ENCODE results near the gene PRKCH. TPM values are rescaled to one million over a fixed set of nuclear protein-coding genes. Genes with fewer than 3 reads are reported as not detected.

PRKCH gene
- total and polyA plus RNA-seq, 7 experiments from 2014 or later = 191 to 359 (median 314) TPM

DNA sequence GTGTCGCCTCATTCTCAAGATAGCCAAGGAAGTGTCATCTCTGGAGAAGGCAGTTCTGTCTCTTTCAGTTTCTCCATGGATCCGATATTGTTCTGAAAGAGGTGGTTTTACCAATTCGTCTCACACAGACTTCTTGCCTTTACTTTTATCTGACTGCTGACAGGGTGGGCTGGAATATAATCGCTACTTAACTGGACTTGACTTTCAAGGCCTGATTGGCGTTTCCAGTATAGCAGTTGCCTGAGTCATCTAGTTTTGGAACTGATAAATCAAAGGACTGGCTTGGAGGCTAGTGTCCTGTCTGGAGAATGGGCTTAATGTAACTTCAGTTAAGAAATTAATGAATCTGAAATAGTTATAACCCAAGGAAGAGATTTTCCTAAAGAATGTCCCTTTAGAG, 21.6 kb downstream of the PRKCH start:
- Mint-ChIP-seq H3K4me3 (peak overlapping the region; percentile 76 to 97 (median 82)), H3K36me3 (peaks cover 0 to 46% (median 13%) of the 10 kb centered on the region in 5 donors), H3K4me1 (peaks cover 14 to 94% (median 82%) of the 10 kb centered on the region in 7 donors), H3K27ac (peak overlapping the region in 8 of 9 donors; percentile 92 to 100 (median 98)), H3K27me3 (no peaks in the 10 kb centered on the region), H3K9me3 (peaks cover 0 to 2% (median 0%) of the 10 kb centered on the region in 11 donors)
- peaks cover 92 to 93% of the 10 kb centered on the region in 2 donors for H3K4me1 ChIP-seq (ENCODE audit: control insufficient read depth in 2 of 2, insufficient read depth in 2 of 2, low read length in 2 of 2)
- no peaks in the 10 kb centered on the region for H3K36me3 ChIP-seq (ENCODE audit: control insufficient read depth in 2 of 3, insufficient read depth in 3 of 3, low read length in 3 of 3)
- ChIA-PET POLR2A (interaction anchor here (0.5 to 10.5 kb wide), 13 partner anchors 8 to 590 kb away, joined by 3 to 142 read pairs (median 4); partner anchors contain the start of gene PRKCH), CTCF (interaction anchor here (0.7 to 1.2 kb wide), 4 partner anchors 9 to 60 kb away, joined by 3 to 5 read pairs (median 4); no protein-coding TSS in a partner anchor)
- DNase-seq = no peak
- no peak for ATAC-seq
- H3K4me3 ChIP-seq (ENCODE audit: low read length) = peak overlapping the region; percentile 28
- H3K27me3 ChIP-seq (ENCODE audit: control insufficient read depth in 2 of 2, insufficient read depth in 2 of 2, low read length in 2 of 2) = no peaks in the 10 kb centered on the region
- H3K9me3 ChIP-seq (ENCODE audit: control insufficient read depth in 2 of 3, low read length in 3 of 3) = no peaks in the 10 kb centered on the region
- intact Hi-C loops (cut with micrococcal nuclease) = loop anchor here (1.0 to 5.0 kb wide), 17 partner anchors 7 to 354 kb away; partner anchors contain the start of gene HIF1A (in 1 of the 2)
- H3K27ac ChIP-seq (ENCODE audit: low read depth, low read length) = peak overlapping the region; percentile 76

DNA sequence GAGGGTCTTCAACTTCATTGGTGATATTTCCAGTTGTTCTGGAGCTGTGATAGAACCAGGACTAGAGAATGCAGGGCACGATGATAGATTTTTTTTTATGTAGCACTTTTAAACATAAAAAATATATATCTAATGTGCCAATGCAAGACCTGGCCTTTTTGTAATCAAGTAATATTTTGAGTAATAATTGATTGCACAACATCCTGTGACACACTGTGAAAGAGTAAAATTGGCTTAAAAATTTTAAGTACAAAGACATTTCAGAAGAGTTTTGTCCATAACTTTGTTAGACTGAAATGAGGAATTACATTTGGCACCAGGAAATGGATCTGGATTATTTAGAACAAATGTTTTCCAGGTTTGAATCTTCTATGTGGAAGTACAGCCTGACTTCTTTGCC, 22.1 kb downstream of the PRKCH start:
- Histone ChIP-seq H3K27me3 (ENCODE audit: control insufficient read depth in 2 of 2, insufficient read depth in 2 of 2, low read length in 2 of 2) (no peaks in the 10 kb centered on the region), H3K9me3 (ENCODE audit: control insufficient read depth in 2 of 3, low read length in 3 of 3) (no peaks in the 10 kb centered on the region), H3K27ac (ENCODE audit: low read depth, low read length) (peak overlapping the region; percentile 76), H3K4me1 (ENCODE audit: control insufficient read depth in 2 of 2, insufficient read depth in 2 of 2, low read length in 2 of 2) (peaks cover 92 to 93% of the 10 kb centered on the region in 2 donors), H3K36me3 (ENCODE audit: control insufficient read depth in 2 of 3, insufficient read depth in 3 of 3, low read length in 3 of 3) (no peaks in the 10 kb centered on the region), H3K4me3 (ENCODE audit: low read length) (peak overlapping the region; percentile 28)
- POLR2A ChIA-PET = interaction anchor here (0.7 to 10.5 kb wide), 10 partner anchors 10 to 590 kb away, joined by 3 to 142 read pairs (median 4); partner anchors contain the start of gene PRKCH
- CTCF ChIA-PET = interaction anchor here (0.7 to 1.2 kb wide), 5 partner anchors 11 to 59 kb away, joined by 3 to 4 read pairs (median 4); partner anchors contain the start of gene PRKCH
- no peak for ATAC-seq
- intact Hi-C loops (cut with micrococcal nuclease) = loop anchor here (2.0 to 5.0 kb wide), 4 partner anchors 13 to 354 kb away; partner anchors contain the start of gene HIF1A (in 1 of the 2)
- H3K9me3 Mint-ChIP-seq = peaks cover 0 to 2% (median 0%) of the 10 kb centered on the region in 11 donors
- H3K27ac Mint-ChIP-seq = peak overlapping the region in 8 of 9 donors; percentile 92 to 100 (median 98)
- no peak for DNase-seq
- peak overlapping the region; percentile 76 to 97 (median 83) for H3K4me3 Mint-ChIP-seq
- peaks cover 0 to 51% (median 13%) of the 10 kb centered on the region in 5 donors for H3K36me3 Mint-ChIP-seq
- H3K27me3 Mint-ChIP-seq = no peaks in the 10 kb centered on the region
- peaks cover 8 to 94% (median 82%) of the 10 kb centered on the region in 7 donors for H3K4me1 Mint-ChIP-seq

DNA sequence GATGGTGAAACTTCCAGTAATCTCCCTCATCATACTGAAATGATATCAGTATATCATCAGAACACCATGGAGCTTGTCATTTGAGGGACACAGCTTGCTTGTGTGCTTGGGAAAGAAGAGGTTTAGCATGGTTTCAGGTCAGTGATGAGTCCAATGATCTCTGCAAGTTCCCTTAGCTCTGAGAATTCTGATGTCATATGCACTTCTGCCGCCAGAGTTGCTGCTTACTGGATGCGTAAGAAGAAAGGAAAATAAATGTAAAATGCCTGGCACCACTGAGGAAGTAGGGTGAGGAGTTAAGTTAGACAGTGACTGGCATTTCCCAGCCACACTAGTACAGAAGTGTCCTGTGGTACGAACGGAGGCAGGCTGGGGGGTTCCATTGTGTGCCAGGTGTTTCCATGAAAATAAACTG, 22.6 kb downstream of the PRKCH start:
- ATAC-seq (peak; percentile 40), DNase-seq (peak in 4 of 9 donors; percentile 33 to 65 (median 58))
- peaks cover 0 to 54% (median 13%) of the 10 kb centered on the region in 5 donors for H3K36me3 Mint-ChIP-seq
- H3K27ac Mint-ChIP-seq = peak overlapping the region in 8 of 9 donors; percentile 92 to 100 (median 98)
- H3K4me3 Mint-ChIP-seq = peak overlapping the region; percentile 76 to 97 (median 82)
- ChIA-PET POLR2A (interaction anchor here (0.7 to 10.5 kb wide), 12 partner anchors 10 to 591 kb away, joined by 3 to 142 read pairs (median 4); partner anchors contain the start of gene PRKCH), CTCF (interaction anchor here (1.0 to 1.2 kb wide), 4 partner anchors 12 to 22 kb away, joined by 3 to 4 read pairs (median 4); partner anchors contain the start of gene PRKCH)
- peaks cover 3 to 94% (median 82%) of the 10 kb centered on the region in 7 donors for H3K4me1 Mint-ChIP-seq
- intact Hi-C loops (cut with micrococcal nuclease) = loop anchor here (1.0 to 5.0 kb wide), 6 partner anchors 8 to 353 kb away; partner anchors contain the start of gene HIF1A (in 1 of the 2)
- Histone ChIP-seq H3K4me1 (ENCODE audit: control insufficient read depth in 2 of 2, insufficient read depth in 2 of 2, low read length in 2 of 2) (peaks cover 92 to 93% of the 10 kb centered on the region in 2 donors), H3K9me3 (ENCODE audit: control insufficient read depth in 2 of 3, low read length in 3 of 3) (no peaks in the 10 kb centered on the region), H3K4me3 (ENCODE audit: low read length) (peak overlapping the region; percentile 28), H3K36me3 (ENCODE audit: control insufficient read depth in 2 of 3, insufficient read depth in 3 of 3, low read length in 3 of 3) (no peaks in the 10 kb centered on the region), H3K27ac (ENCODE audit: low read depth, low read length) (peak overlapping the region; percentile 76), H3K27me3 (ENCODE audit: control insufficient read depth in 2 of 2, insufficient read depth in 2 of 2, low read length in 2 of 2) (no peaks in the 10 kb centered on the region)
- H3K27me3 Mint-ChIP-seq = no peaks in the 10 kb centered on the region
- peaks cover 0 to 2% (median 0%) of the 10 kb centered on the region in 11 donors for H3K9me3 Mint-ChIP-seq

DNA sequence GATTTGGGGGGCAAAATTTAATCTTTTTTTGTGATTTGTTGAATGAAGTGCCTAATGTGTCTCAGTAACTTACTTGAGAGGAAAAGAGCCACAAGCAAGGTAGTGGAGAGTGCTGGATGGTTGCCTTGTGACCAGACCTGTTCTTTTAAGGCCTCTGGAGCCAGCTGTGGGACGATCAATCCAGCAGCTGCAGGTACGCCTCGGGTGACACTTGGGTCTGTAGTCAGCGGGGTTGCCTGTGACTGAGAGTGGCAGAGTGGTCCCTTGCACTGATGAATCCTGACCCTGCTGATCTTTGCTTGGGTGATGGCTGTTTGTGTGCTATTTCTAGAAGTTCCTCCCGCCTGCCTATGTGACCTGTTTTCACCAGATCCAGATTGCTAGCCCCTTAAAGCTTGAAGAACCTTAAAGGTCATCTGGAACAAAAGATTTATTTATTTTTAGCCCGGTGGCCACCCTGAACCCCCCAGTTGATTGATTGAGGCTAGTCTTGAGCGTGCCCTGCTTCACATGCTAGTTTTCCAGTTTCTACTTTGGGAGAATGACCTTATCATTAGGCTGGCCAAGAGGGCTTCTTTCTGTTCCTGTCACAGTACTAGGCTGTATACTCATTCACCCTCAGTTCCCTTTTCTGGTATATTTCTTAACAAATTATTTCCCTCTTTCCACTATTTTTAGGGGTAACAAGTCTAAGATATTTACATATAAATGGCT, 23.2 kb downstream of the PRKCH start:
- Mint-ChIP-seq H3K36me3 (peaks cover 0 to 57% (median 13%) of the 10 kb centered on the region in 5 donors), H3K4me3 (peak overlapping the region; percentile 76 to 97 (median 82)), H3K4me1 (peaks cover 0 to 97% (median 85%) of the 10 kb centered on the region in 7 donors), H3K27ac (peak overlapping the region in 8 of 9 donors; percentile 92 to 100 (median 98)), H3K9me3 (peaks cover 0 to 2% (median 0%) of the 10 kb centered on the region in 11 donors), H3K27me3 (no peaks in the 10 kb centered on the region)
- Histone ChIP-seq H3K4me1 (ENCODE audit: control insufficient read depth in 2 of 2, insufficient read depth in 2 of 2, low read length in 2 of 2) (peaks cover 94 to 96% of the 10 kb centered on the region in 2 donors), H3K9me3 (ENCODE audit: control insufficient read depth in 2 of 3, low read length in 3 of 3) (no peaks in the 10 kb centered on the region), H3K4me3 (ENCODE audit: low read length) (peak overlapping the region; percentile 28), H3K27ac (ENCODE audit: low read depth, low read length) (peak overlapping the region; percentile 76), H3K27me3 (ENCODE audit: control insufficient read depth in 2 of 2, insufficient read depth in 2 of 2, low read length in 2 of 2) (no peaks in the 10 kb centered on the region), H3K36me3 (ENCODE audit: control insufficient read depth in 2 of 3, insufficient read depth in 3 of 3, low read length in 3 of 3) (no peaks in the 10 kb centered on the region)
- ChIA-PET POLR2A (interaction anchor here (1.0 to 10.5 kb wide), 10 partner anchors 11 to 108 kb away, joined by 3 to 142 read pairs (median 5); partner anchors contain the start of gene PRKCH), CTCF (interaction anchor here (0.6 to 1.2 kb wide), 7 partner anchors 12 to 404 kb away, joined by 3 to 4 read pairs (median 3); partner anchors contain the start of gene PRKCH)
- DNase-seq (no peak), ATAC-seq (peak; percentile 6)
- intact Hi-C loops (cut with micrococcal nuclease) = loop anchor here (1.0 to 5.0 kb wide), 6 partner anchors 8 to 1097 kb away; partner anchors contain the start of genes HIF1A (in 1 of the 2) and PPM1A (in 1 of the 2)

DNA sequence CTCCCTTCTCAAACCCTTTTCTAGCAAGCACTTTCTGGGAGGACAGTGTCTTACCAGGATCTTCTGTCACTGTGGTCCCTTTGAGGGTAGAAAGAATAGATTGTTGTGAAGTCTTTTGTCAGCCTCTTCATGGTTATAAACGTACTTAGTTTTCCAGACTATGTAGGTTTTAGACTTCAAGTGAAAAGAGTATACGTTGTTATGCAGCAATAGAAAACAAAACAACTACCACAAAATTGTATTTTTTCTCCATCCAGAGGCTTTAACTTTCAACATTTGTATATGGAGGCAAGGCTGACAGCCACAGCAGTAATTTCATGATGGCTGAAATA, 23.7 kb downstream of the PRKCH start:
- H3K27ac ChIP-seq (ENCODE audit: low read depth, low read length) = peak overlapping the region; percentile 76
- H3K36me3 ChIP-seq (ENCODE audit: control insufficient read depth in 2 of 3, insufficient read depth in 3 of 3, low read length in 3 of 3) = no peaks in the 10 kb centered on the region
- H3K27me3 ChIP-seq (ENCODE audit: control insufficient read depth in 2 of 2, insufficient read depth in 2 of 2, low read length in 2 of 2) = no peaks in the 10 kb centered on the region
- Mint-ChIP-seq H3K27ac (peak overlapping the region in 8 of 9 donors; percentile 92 to 100 (median 98)), H3K9me3 (peaks cover 0 to 2% (median 0%) of the 10 kb centered on the region in 11 donors), H3K4me1 (peaks cover 0 to 97% (median 85%) of the 10 kb centered on the region in 7 donors), H3K4me3 (peak overlapping the region; percentile 76 to 97 (median 82)), H3K36me3 (peaks cover 0 to 53% (median 10%) of the 10 kb centered on the region in 5 donors), H3K27me3 (no peaks in the 10 kb centered on the region)
- H3K4me3 ChIP-seq (ENCODE audit: low read length) = peak overlapping the region; percentile 28
- no peaks in the 10 kb centered on the region for H3K9me3 ChIP-seq (ENCODE audit: control insufficient read depth in 2 of 3, low read length in 3 of 3)
- ATAC-seq (peak; percentile 33), DNase-seq (peak in 2 of 9 donors; percentile 52 to 53)
- peaks cover 94 to 96% of the 10 kb centered on the region in 2 donors for H3K4me1 ChIP-seq (ENCODE audit: control insufficient read depth in 2 of 2, insufficient read depth in 2 of 2, low read length in 2 of 2)
- ChIA-PET POLR2A (interaction anchor here (1.0 to 10.5 kb wide), 8 partner anchors 10 to 81 kb away, joined by 3 to 142 read pairs (median 6); partner anchors contain the start of gene PRKCH), CTCF (interaction anchor here (0.6 to 2.5 kb wide), 2 partner anchors 7 to 112 kb away, joined by 3 to 8 read pairs; no protein-coding TSS in a partner anchor)
- intact Hi-C loops (cut with micrococcal nuclease) = loop anchor here (1.0 to 5.0 kb wide), 2 partner anchors 33 to 1098 kb away; partner anchors contain the start of gene PPM1A (in 1 of the 2)

Data from naive thymus-derived CD4-positive, alpha-beta T cell (primary cell).